ENCODE measurements around the gene AFAP1L1. TPM values are rescaled to one million over a fixed set of nuclear protein-coding genes. Genes with fewer than 3 reads are reported as not detected.

AFAP1L1 gene
- polyA plus RNA-seq, 1 experiment = 1.3 TPM

GRCh38 chr5:149380466-149381121 lies 108.9 kb downstream of the AFAP1L1 start:
- H3K4me3 ChIP-seq (ENCODE audit: low read depth, low read length) = no peak overlapping the region
- POLR2A ChIA-PET = no interaction called here
- no peak for DNase-seq (ENCODE audit: low read depth)
- H3K36me3 ChIP-seq (ENCODE audit: control insufficient read depth, insufficient read depth, low read length) = no peaks in the 10 kb centered on the region
- H3K27me3 ChIP-seq (ENCODE audit: control insufficient read depth, insufficient read depth, low read length) = peaks cover 1% of the 10 kb centered on the region; the same call in 1 of the 2 replicates
- TF ChIP-seq, protein P1, sequence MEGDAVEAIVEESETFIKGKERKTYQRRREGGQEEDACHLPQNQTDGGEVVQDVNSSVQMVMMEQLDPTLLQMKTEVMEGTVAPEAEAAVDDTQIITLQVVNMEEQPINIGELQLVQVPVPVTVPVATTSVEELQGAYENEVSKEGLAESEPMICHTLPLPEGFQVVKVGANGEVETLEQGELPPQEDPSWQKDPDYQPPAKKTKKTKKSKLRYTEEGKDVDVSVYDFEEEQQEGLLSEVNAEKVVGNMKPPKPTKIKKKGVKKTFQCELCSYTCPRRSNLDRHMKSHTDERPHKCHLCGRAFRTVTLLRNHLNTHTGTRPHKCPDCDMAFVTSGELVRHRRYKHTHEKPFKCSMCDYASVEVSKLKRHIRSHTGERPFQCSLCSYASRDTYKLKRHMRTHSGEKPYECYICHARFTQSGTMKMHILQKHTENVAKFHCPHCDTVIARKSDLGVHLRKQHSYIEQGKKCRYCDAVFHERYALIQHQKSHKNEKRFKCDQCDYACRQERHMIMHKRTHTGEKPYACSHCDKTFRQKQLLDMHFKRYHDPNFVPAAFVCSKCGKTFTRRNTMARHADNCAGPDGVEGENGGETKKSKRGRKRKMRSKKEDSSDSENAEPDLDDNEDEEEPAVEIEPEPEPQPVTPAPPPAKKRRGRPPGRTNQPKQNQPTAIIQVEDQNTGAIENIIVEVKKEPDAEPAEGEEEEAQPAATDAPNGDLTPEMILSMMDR (IDR thresholded peaks at IDR 0.05; ENCODE audit: insufficient read depth, low read depth, low read length) = no peak
- CTCF ChIA-PET = interaction anchor here (0.9 to 14.2 kb wide), 22 partner anchors 8 to 186 kb away, joined by 3 to 257 read pairs (median 5); partner anchors contain the start of gene PCYOX1L

GRCh38 chr5:149381261-149381985 lies 109.8 kb downstream of the AFAP1L1 start:
- ChIA-PET POLR2A (no interaction called here), CTCF (interaction anchor here (0.7 to 14.2 kb wide), 23 partner anchors 9 to 185 kb away, joined by 3 to 257 read pairs (median 5); partner anchors contain the start of gene PCYOX1L)
- no peaks in the 10 kb centered on the region for H3K36me3 ChIP-seq (ENCODE audit: control insufficient read depth, insufficient read depth, low read length)
- H3K4me3 ChIP-seq (ENCODE audit: low read depth, low read length) = no peak overlapping the region
- DNase-seq (ENCODE audit: low read depth) = no peak
- TF ChIP-seq, protein P1 (IDR thresholded peaks at IDR 0.05; ENCODE audit: insufficient read depth, low read depth, low read length) = no peak
- peaks cover 1% of the 10 kb centered on the region; the same call in 1 of the 2 replicates for H3K27me3 ChIP-seq (ENCODE audit: control insufficient read depth, insufficient read depth, low read length)

GRCh38 chr5:149381986-149382338 lies 110.3 kb downstream of the AFAP1L1 start:
- POLR2A ChIA-PET = no interaction called here
- no peak for DNase-seq (ENCODE audit: low read depth)
- Histone ChIP-seq H3K36me3 (ENCODE audit: control insufficient read depth, insufficient read depth, low read length) (no peaks in the 10 kb centered on the region), H3K27me3 (ENCODE audit: control insufficient read depth, insufficient read depth, low read length) (peaks cover 1% of the 10 kb centered on the region; the same call in 1 of the 2 replicates), H3K4me3 (ENCODE audit: low read depth, low read length) (no peak overlapping the region)
- TF ChIP-seq, protein P1 (IDR thresholded peaks at IDR 0.05; ENCODE audit: insufficient read depth, low read depth, low read length) = peak; percentile 95
- CTCF ChIA-PET = interaction anchor here (0.7 to 14.2 kb wide), 27 partner anchors 8 to 184 kb away, joined by 3 to 257 read pairs (median 5); partner anchors contain the start of genes CSNK1A1 and PCYOX1L

GRCh38 chr5:149382517-149383220 lies 111.0 kb downstream of the AFAP1L1 start:
- no peak for DNase-seq (ENCODE audit: low read depth)
- no peaks in the 10 kb centered on the region for H3K36me3 ChIP-seq (ENCODE audit: control insufficient read depth, insufficient read depth, low read length)
- ChIA-PET POLR2A (interaction anchor here (0.6 kb wide), 1 partner anchor 63 kb away, joined by 4 read pairs; no protein-coding TSS in a partner anchor), CTCF (interaction anchor here (0.9 to 14.2 kb wide), 18 partner anchors 10 to 182 kb away, joined by 3 to 257 read pairs (median 10); partner anchors contain the start of gene CSNK1A1)
- H3K27me3 ChIP-seq (ENCODE audit: control insufficient read depth, insufficient read depth, low read length) = peaks cover 1% of the 10 kb centered on the region; the same call in 1 of the 2 replicates
- TF ChIP-seq, protein P1 (IDR thresholded peaks at IDR 0.05; ENCODE audit: insufficient read depth, low read depth, low read length) = no peak
- H3K4me3 ChIP-seq (ENCODE audit: low read depth, low read length) = no peak overlapping the region
